GM19023 (cell line): Measurements from ENCODE around the gene LYAR.
A peak's percentile ranks its signal among the peaks of the same experiment; 100 is the strongest.
"Not testable (repeated sequence)": the region's sequence is repeated elsewhere in the genome, so short reads cannot be mapped to it uniquely, and the experiment has no call there.

ENCODE experiments used
- ATAC-seq: cut with Tn5 transposase; IDR thresholded peaks from one replicate; pipeline ENCODE4 v1.9.1; 2021; ENCODE audit warnings: mild to moderate bottlenecking, moderate library complexity; ENCODE audit not compliant: unreplicated experiment

Gene LYAR

DNA sequence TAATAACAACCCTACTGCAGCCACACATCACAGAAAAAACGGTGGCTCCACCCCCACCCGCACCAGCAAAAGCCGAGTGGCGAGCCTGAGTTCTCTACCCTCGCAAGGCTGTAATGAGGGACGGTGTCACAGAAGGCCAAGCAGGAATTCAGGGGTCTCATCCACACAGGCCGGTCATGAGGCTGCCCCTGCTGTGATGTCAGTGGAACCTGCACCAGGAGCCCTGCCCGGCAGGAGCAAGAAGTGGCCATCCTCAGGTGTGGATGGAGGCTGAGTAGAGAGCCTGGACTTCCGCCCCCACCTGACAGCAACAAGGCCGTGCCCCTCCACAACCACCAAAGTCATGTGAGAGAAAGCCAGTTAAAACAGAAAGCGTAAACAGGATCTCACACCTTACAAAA is 20.6 kb downstream of the LYAR start:
- ATAC-seq = no peak

DNA sequence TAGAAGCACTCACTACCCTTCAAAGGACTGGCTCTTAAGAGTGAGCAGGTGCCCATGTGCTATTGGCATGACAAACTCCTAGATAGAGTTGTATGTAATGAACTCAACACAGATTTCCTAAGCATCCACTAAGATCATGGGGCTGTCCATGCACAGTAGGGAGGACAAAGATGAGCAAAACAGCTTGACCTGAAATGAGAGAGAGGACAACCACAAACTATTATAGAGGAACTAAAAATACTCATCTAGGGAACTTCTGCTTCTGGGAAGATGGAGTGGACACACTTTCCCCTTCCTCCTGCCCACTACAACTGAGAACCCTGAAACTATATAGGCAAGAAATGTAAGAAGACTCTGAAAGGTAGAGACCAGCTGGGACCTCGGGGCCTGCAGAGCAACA is 21.2 kb downstream of the LYAR start:
- no peak for ATAC-seq

GRCh38 chr4:4267981-4268380 is 22.0 kb downstream of the LYAR start:
- ATAC-seq = no peak

DNA sequence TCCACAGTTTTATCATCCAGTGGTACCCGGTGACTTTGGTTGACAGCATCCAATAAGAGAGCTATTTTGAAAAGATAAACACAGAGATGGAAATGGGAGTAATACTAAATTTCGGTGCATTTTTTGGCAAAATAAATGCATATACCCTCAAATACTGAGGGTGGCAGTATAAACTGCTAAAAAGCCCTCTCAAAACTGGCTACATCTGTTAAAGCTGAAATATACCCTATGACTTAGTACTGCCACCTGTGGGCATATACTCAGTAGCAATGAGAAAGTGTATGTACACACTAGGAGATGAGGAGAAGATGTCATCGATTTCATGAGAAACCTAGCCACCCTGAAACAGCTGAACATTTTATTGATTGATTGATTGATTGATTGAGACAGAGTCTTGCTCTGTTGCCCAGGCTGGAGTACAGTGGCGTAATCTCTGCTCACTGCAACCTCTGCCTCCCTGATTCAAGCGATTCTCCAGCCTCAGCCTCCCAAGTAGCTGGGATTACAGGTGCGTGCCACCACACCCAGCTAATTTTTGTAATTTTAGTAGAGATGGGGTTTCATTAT is 29.7 kb downstream of the LYAR start:
- no peak for ATAC-seq

DNA sequence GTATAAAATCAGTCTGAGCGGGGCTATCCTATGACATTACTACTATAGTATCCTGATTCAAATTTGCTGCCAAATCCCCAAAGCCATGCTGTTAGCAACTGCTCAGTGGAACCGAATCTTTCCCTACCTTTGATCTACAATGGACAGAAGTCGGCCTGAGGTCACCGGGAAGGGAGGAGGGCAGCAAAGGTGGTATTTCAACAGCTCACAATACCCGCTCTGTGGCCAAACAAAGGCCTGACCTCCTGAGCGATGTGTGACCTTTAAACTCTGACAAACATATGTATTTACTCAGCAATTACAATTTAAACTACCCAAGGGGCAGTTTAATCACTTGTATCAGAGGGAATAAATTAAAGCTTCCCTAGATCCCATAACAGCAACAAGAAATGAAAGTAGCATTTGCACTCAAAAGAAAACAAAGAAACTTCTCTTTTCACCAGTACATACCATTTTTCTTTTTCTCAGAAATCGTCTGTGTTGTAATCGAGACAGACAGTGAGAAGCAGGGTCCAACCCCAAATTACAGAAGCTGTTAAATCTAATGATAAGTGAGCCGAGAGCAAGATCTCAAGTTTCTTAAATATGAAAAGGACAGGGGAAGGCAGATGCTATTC is 30.4 kb downstream of the LYAR start:
- no peak for ATAC-seq

DNA sequence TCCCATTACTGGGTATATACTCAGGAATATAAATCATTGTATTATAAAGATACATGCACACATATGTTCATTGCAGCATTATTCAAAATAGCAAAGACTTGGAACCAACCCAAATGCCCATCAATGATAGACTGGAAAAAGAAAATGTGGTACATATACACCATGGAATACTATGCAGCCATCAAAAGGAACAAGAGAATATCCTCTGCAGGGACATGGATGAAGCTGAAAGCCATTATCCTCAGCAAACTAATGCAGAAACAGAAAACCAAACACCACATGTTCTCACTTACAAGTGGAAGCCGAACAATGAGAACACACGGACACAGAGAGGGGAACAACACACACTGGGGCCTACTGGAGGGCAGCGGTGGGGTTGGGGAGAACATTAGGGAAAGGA is 32.2 kb downstream of the LYAR start:
- not testable (repeated sequence) for ATAC-seq

- ATAC-seq = no peak
Observed at GRCh38 chr4:4256799-4257198, 33.2 kb downstream of the LYAR start.

GRCh38 chr4:4254666-4255065 is 35.3 kb downstream of the LYAR start:
- ATAC-seq = no peak

- no peak for ATAC-seq
Observed at GRCh38 chr4:4254199-4254598, 35.8 kb downstream of the LYAR start.

- ATAC-seq = no peak
Observed at GRCh38 chr4:4249866-4250265, 40.1 kb downstream of the LYAR start.

GRCh38 chr4:4249342-4249741 is 40.6 kb downstream of the LYAR start:
- not testable (repeated sequence) for ATAC-seq

DNA sequence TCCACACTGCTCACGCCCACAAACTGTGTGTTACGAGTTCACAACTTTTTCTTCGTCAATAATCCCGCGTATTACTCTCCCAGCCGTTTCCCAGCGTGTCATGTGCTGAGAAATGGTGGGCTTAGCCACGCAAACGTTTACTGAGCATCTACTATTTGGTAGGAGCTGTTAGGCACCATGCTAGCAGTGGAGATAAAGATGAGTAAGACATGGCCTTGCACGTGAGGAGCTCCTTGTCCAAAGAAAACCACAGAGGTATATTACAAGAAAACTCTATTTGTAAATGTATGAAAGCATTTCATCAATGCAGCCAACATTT is 41.1 kb downstream of the LYAR start:
- no peak for ATAC-seq

- ATAC-seq = peak; percentile 97
Observed at GRCh38 chr4:4248029-4248884, 41.7 kb downstream of the LYAR start, which contains the start of gene TMEM128. TSS of gene TMEM128 (minus strand) at chr4:4248223. CDS start at chr4:4248202, 21 bp downstream.

DNA sequence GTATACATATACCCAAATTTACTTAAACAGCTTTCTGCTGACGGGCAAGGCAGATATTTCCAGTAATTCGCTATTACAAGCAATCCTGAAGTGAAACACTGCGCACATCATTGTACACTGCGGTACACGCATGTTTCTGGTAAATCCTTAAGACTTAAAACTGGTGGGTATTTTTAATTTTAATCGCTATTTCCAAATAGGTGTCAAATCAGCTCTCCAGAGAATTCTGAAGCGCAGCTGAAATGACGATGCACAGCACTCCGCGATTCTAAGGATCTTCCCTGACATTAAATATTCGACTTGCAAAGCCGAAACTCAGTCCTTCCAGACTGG is 42.3 kb downstream of the LYAR start:
- no peak for ATAC-seq

- no peak for ATAC-seq
Observed at GRCh38 chr4:4245172-4245571, 44.8 kb downstream of the LYAR start.

DNA sequence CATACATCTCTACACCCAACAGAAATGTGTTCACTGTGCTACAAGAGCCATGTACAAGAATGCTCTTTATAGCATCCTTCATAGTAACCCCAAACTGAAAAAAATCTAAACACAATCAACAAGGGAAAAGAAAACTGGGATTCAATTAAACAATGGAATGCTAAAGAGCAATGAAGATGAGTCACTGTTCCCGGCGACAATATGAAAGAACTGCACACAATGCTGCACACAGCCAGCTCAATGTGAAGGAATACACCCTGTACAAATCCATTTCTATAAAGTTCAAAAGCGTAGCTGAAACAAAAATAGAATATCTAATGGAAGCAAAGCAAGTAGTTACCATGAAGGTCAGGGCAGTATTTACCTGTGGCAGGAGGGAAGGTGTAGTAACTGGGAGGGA is 50.4 kb downstream of the LYAR start:
- not testable (repeated sequence) for ATAC-seq

GRCh38 chr4:4233610-4234009 is 56.3 kb downstream of the LYAR start:
- no peak for ATAC-seq

DNA sequence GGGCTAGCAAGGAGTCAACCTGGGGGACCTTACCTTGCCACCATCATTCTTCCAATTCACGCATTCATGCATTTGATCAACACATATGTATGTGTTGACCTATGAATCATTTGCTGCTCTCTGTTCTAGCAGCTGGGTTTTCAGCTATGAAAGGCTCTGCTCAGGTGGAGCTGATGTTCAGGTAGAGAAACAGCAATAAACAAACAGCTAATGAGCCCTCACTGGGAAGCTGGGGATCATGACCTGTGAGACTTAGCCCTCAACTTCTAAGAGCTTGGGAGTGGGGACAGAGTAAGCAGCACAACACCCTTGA is 61.6 kb downstream of the LYAR start:
- no peak for ATAC-seq

DNA sequence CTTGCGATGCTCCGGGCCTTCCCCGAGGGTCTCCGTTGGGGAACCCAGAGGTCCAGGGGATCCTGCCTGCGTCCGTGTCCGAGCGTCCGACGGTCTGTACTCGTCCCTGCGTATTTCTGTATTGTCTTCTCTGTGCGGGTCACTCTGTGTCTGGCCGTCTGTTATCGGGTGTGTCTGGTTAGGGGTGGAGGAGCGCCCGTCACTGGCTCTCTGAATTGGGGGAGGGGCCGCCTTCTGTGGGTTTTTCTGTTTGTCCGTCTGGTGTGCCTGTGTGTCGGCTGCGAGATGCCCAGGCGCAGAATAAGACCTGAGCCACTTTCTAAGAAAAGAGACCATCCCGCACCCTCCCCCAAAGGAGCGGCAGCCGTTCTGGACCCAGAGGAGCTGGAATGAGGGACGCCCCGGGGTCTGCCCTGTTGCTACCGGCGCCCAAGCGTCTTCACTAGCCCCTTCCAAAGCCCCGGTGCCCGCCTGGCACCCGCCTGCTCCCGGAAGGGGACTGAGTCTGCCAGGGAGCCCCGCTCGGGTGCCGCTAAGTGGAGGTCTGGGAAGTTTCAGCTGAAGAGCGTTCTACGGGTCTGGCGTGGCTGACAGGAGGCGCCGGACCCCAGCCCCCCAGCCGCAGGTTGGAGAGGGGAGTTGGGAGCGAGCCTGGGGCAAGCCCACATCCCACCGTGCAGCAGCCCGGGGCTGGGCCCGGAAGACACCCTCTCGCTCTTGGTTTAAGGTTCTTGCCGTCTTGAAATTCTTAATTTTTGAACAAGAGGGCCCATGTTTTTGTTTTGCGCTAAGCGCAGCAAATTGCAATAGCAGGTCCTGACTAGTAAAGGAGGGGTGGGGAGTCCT is 62.2 kb downstream of the LYAR start:
- ATAC-seq = no peak

GRCh38 chr4:4226606-4227438 is 63.1 kb downstream of the LYAR start, which contains the start of gene OTOP1:
TSS of gene OTOP1 (minus strand) at chr4:4226929. CDS start at chr4:4226864, 65 bp downstream.
- ATAC-seq = no peak
